ENCODE results near the gene IL1B. TPM values are rescaled to one million over a fixed set of nuclear protein-coding genes. Genes with fewer than 3 reads are reported as not detected.

Gene IL1B
- total RNA-seq, 3 donors from 2014 or later = 8.0 TPM; not detected in 2

DNA sequence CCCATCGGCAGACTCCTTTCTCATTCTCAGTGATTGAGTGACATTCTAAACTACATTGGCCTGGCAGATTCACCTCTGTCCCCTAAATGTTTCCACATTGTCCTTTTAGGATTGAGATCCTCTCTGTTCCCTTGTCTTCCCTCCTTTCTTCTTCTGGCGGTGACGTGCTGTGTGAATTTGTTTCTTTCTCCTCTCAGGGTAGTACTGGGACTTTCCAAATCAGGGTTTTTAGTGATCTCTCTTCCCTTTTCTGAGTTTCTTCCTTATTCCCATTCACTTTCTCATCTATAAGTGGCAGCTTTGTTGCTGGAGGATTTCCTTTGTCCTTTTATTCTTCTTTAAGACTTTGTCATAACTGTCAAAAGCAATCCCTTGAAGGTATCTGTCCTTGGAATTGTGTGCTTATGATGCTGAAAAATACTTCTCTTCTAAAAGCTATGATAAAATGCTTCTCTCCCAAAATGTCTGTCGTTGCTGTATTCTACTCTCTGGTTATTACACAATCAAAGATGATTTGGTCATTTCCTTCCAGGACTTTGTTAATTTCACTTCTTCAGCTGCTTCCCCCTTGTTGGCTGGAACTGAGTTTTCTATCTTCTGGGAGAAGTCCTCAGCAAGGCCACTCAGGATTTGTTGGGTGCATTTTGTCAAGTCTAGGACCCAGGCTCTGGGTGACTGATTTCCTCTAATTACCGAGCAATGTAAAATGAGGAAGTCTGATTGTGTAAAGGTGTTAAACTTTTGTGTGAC is 4.9 kb upstream of the IL1B start:
- no peaks in the 10 kb centered on the region for H3K36me3 ChIP-seq
- peaks cover 0 to 4% of the 10 kb centered on the region in 2 donors for H3K27me3 ChIP-seq
- H3K27ac ChIP-seq = no peak overlapping the region
- no peak overlapping the region for H3K4me3 ChIP-seq
- H3K4me1 ChIP-seq = no peaks in the 10 kb centered on the region
- TF ChIP-seq POLR2AphosphoS5 (IDR thresholded peaks at IDR 0.05) = no peak
- TF ChIP-seq, protein P1, sequence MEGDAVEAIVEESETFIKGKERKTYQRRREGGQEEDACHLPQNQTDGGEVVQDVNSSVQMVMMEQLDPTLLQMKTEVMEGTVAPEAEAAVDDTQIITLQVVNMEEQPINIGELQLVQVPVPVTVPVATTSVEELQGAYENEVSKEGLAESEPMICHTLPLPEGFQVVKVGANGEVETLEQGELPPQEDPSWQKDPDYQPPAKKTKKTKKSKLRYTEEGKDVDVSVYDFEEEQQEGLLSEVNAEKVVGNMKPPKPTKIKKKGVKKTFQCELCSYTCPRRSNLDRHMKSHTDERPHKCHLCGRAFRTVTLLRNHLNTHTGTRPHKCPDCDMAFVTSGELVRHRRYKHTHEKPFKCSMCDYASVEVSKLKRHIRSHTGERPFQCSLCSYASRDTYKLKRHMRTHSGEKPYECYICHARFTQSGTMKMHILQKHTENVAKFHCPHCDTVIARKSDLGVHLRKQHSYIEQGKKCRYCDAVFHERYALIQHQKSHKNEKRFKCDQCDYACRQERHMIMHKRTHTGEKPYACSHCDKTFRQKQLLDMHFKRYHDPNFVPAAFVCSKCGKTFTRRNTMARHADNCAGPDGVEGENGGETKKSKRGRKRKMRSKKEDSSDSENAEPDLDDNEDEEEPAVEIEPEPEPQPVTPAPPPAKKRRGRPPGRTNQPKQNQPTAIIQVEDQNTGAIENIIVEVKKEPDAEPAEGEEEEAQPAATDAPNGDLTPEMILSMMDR (IDR thresholded peaks at IDR 0.05) = no peak
- TF ChIP-seq POLR2A (IDR thresholded peaks at IDR 0.05) = no peak
- intact Hi-C loops (cut with DNase I; ENCODE audit: low total_unique reads) = no loop called here
- DNase-seq (ENCODE audit: low spot score in 2 of 2) = no peak
- H3K9me3 ChIP-seq = no peaks in the 10 kb centered on the region

DNA sequence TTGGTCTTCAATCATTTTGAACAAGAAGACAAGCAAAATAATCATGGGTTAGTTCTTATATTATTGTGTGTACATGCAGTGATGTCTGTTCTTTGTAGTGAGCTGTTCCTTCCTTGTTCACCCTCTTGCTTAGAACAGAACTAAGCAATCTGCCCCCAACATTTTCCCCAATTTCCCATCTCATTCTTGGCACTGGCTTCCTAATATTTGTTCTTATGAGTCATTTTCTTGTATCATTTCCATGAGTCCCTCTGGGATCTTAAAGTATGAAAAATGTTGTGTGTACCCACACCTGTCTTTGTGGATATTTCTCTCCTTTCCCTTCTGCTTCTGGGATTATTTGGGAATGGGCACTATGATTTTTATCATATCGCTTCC is 3.5 kb upstream of the IL1B start:
- no peak overlapping the region for H3K4me3 ChIP-seq
- intact Hi-C loops (cut with DNase I; ENCODE audit: low total_unique reads) = no loop called here
- no peaks in the 10 kb centered on the region for H3K4me1 ChIP-seq
- no peak for DNase-seq (ENCODE audit: low spot score in 2 of 2)
- TF ChIP-seq, protein P1 (IDR thresholded peaks at IDR 0.05) = no peak
- no peak for TF ChIP-seq POLR2A (IDR thresholded peaks at IDR 0.05)
- no peak for TF ChIP-seq POLR2AphosphoS5 (IDR thresholded peaks at IDR 0.05)
- H3K9me3 ChIP-seq = no peaks in the 10 kb centered on the region
- H3K27ac ChIP-seq = no peak overlapping the region
- H3K36me3 ChIP-seq = no peaks in the 10 kb centered on the region
- H3K27me3 ChIP-seq = peaks cover 0 to 4% of the 10 kb centered on the region in 2 donors

DNA sequence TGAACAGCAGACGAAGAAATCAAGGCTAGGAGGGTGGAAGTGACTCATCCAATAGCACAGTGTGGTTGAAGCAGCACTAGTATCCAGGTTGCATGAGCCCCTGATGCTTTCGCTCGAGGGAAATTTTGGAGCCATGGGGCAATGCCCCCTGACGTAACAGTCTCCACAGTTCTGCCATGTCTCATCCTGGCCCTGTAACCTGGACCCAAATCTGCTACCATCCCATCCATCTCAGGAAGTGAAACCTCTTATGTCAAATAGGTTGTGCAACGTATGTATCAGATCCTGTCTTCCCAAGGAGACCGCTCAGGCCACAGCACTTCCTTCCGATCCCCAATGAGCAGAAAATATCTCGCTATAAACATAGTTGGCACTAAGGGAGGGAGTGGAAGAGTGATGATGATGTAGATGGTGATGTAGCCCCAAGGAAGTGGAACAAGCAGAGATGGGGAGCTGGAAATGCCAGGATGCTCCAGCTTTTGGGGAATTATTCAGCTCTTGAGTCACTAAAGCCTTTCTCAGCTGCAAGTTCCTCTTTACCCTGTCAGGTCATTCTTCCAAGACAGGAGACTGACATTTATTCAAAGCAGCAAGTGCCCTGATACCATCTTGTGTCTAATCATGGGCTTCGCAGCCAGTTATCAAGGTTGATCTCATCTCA is 3.0 kb upstream of the IL1B start:
- TF ChIP-seq POLR2AphosphoS5 (IDR thresholded peaks at IDR 0.05) = no peak
- TF ChIP-seq POLR2A (IDR thresholded peaks at IDR 0.05) = no peak
- TF ChIP-seq, protein P1 (IDR thresholded peaks at IDR 0.05) = no peak
- DNase-seq (ENCODE audit: low spot score in 2 of 2) = no peak
- Histone ChIP-seq H3K27ac (no peak overlapping the region), H3K9me3 (no peaks in the 10 kb centered on the region), H3K27me3 (peaks cover 0 to 4% of the 10 kb centered on the region in 2 donors), H3K4me3 (no peak overlapping the region), H3K4me1 (peaks cover 0 to under 1% of the 10 kb centered on the region in 2 donors), H3K36me3 (no peaks in the 10 kb centered on the region)
- intact Hi-C loops (cut with DNase I; ENCODE audit: low total_unique reads) = no loop called here

DNA sequence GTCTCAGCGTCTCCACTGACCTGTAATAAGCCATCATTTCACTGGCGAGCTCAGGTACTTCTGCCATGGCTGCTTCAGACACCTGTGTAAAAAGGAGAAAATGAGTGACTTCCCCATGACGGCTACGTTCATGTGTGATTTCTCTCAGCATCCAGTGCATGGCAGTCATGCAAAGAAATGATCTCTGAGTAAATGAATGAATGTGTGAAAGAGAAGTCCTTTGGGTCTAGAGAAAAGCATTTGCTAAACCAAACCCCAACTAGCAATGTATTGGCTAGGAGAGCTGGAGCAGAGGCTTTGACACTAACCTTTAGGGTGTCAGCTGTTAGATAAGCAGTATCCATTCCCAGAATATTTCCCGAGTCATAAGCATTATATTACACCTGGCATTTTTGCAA is 417 bp downstream of the IL1B start:
- peaks cover 0 to 5% of the 10 kb centered on the region in 2 donors for H3K4me1 ChIP-seq
- TF ChIP-seq, protein P1 (IDR thresholded peaks at IDR 0.05) = no peak
- no peak for TF ChIP-seq POLR2AphosphoS5 (IDR thresholded peaks at IDR 0.05)
- TF ChIP-seq POLR2A (IDR thresholded peaks at IDR 0.05) = no peak
- no peaks in the 10 kb centered on the region for H3K9me3 ChIP-seq
- DNase-seq (ENCODE audit: low spot score in 2 of 2) = no peak
- H3K4me3 ChIP-seq = no peak overlapping the region
- intact Hi-C loops (cut with DNase I; ENCODE audit: low total_unique reads) = no loop called here
- no peaks in the 10 kb centered on the region for H3K36me3 ChIP-seq
- no peak overlapping the region for H3K27ac ChIP-seq
- peaks cover 0 to 4% of the 10 kb centered on the region in 2 donors for H3K27me3 ChIP-seq

DNA sequence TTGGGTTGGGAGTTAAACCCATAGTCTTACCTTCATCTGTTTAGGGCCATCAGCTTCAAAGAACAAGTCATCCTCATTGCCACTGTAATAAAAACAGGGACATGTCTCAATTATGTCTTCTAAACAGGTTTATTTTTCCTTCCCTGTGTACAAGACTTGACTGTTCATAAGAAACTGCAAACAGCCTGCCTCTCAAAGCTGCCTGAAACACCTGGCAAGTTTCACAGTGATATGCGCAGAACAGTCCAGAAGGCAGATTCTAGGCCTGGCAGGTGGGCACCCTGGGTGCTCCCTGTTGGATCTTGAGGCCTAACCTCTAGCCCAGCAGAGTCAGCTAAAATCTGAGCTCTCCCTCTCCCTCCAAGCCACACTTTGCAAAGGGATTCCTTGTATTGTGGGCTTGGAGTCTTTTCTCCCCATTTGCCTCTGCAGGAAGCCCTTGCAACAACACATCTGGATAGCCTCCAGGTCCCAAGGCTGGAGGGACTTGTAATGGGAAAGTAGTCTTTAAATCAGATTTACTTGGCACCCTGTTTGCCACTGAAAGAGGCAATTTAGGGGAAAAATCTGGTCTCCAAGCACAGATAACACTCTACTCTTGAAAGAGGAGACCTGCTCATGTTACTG is 930 bp downstream of the IL1B start:
- intact Hi-C loops (cut with DNase I; ENCODE audit: low total_unique reads) = no loop called here
- no peak overlapping the region for H3K27ac ChIP-seq
- TF ChIP-seq POLR2AphosphoS5 (IDR thresholded peaks at IDR 0.05) (no peak), POLR2A (IDR thresholded peaks at IDR 0.05) (no peak)
- TF ChIP-seq, protein P1 (IDR thresholded peaks at IDR 0.05) = no peak

More for the DNA sequence above, 930 bp downstream of the IL1B start:
- H3K4me3 ChIP-seq = no peak overlapping the region
- no peaks in the 10 kb centered on the region for H3K9me3 ChIP-seq
- H3K36me3 ChIP-seq = no peaks in the 10 kb centered on the region
- H3K4me1 ChIP-seq = peaks cover 0 to 5% of the 10 kb centered on the region in 2 donors
- DNase-seq (ENCODE audit: low spot score in 2 of 2) = no peak
- peaks cover 0 to 4% of the 10 kb centered on the region in 2 donors for H3K27me3 ChIP-seq

All from breast epithelium (tissue), 4 donors.